RPMI7951 (cell line): ENCODE data around the gene CAMTA1. TPM values are rescaled to one million over a fixed set of nuclear protein-coding genes. Genes with fewer than 3 reads are reported as not detected.

Source experiments
- DNase-seq: peaks from one replicate; pipeline ENCODE4 v3.0.0-alpha.2; 2012; ENCODE audit warnings: low read depth
- total RNA-seq: library from RNA; depleted of rRNA; stranded (reverse); fragments of >200 nt; shearing (Covaris generic); gene quantifications from 2 replicates; pipeline ENCODE4 v1.2.3, GENCODE V29; 2014

Gene CAMTA1
- total RNA-seq, 1 experiment from 2014 or later: 91.0 TPM

DNA sequence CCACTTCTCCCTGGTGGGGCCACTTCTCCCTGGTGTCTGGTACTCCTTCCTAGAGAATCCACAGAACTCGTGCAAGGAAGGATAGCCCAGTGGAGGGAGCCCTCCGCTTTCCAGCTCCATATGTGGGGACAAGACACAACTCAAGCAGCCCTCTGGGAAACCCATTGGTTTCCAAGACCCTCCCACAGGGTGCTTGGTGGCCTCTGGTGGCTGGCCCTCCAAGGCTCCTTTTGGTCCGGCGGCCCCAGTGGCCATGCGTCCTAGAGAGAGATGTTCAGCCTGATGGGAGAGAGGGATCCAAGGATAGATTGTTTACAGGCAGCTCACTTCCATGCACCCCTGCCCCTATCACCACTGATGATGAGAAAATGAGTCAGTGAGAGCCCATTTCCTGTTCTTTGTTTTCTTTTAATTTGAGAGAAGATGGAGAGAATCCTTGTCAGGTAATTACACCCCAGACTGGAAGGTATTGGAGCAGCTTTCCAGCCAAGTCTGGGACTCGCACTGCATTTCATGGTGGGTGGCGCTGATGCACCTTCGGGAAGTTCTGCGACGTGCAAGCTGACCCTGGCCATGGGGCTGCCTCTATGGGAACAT, 499.7 kb downstream of the CAMTA1 start:
- DNase-seq: peak; percentile 30

DNA sequence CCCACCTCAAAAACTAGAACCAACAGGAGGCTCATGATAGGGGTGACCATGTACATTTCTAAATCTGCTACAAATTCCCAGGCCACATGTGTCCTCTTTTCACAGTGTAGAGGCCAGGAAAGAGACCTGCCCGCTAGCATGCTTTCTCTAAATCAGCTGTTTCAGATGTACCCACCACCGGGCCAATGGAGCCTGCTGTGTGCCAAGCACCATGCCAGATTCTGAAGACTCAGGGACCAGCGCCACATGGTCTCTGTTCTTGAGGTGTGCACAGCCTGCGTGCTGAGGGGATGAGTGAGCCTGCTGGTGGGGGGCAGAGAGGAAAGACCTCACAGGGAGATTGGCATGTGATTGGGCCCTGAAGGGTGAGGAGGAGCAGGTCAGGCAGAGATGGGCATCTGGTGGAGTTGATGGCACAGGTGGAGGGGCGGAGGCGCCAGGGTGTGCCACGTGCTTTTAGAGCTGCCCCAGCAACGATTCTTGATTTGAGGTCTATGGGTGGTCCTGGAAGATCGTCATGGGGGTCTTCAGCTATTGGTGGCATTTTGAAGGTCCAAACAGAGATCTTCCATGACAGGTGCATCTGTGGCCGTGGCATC, 500.7 kb downstream of the CAMTA1 start:
- DNase-seq: no peak

DNA sequence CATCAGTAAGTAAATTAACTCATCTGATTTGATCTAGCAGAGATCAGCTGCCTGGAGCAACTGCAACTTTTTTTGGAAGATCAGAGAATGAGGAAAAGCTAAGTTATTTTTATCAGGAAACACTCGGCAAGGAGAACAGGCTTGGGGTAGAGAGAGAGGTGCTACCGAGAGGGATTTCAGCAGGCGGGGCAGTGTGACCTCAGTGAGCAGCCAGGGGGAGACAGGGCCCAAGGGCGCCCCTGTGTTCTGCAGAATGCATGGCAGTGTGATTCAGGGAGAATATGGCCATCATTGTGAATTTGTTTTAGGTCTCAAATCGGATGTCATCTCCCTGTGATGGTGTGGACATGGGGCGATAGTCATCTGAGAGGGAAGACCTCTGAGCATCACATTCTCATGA, 501.8 kb downstream of the CAMTA1 start:
- no peak for DNase-seq

DNA sequence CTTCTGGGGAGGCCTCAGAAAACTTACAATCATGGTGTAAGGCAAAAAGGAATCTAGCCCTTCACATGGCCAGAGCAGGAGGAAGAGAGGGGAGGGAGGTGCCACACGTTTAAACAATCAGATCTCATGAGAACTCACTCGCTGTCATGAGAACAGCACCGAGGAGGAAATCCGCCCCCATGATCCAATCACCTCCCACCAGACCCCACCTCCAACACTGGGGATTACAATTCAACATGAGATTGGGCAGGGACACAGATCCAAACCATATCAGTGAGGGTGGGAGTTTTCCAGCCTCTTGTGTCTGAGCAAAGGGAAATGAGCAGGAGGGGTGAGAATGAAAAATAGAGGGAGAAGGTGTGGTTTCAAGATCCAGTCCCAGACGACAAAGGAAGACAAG, 503.7 kb downstream of the CAMTA1 start:
- no peak for DNase-seq

DNA sequence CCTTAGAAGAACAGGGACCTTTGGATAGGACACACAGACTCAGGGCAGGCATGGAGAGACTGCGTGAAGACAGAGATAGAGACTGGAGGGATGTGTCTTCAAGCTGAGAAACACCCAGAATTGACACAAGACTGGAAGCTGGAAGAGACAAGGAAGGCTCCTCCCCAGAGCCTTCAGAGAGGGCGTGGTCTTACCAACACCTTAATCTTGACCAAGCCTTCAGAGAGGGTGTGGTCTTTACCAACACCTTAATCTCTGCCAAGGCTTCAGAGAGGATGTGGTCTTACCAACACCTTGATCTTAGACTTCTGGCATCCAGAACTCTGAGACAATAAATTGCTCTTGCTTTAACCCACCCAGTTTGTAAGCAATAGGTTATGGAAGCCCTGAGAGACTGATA, 504.4 kb downstream of the CAMTA1 start:
- DNase-seq: no peak

DNA sequence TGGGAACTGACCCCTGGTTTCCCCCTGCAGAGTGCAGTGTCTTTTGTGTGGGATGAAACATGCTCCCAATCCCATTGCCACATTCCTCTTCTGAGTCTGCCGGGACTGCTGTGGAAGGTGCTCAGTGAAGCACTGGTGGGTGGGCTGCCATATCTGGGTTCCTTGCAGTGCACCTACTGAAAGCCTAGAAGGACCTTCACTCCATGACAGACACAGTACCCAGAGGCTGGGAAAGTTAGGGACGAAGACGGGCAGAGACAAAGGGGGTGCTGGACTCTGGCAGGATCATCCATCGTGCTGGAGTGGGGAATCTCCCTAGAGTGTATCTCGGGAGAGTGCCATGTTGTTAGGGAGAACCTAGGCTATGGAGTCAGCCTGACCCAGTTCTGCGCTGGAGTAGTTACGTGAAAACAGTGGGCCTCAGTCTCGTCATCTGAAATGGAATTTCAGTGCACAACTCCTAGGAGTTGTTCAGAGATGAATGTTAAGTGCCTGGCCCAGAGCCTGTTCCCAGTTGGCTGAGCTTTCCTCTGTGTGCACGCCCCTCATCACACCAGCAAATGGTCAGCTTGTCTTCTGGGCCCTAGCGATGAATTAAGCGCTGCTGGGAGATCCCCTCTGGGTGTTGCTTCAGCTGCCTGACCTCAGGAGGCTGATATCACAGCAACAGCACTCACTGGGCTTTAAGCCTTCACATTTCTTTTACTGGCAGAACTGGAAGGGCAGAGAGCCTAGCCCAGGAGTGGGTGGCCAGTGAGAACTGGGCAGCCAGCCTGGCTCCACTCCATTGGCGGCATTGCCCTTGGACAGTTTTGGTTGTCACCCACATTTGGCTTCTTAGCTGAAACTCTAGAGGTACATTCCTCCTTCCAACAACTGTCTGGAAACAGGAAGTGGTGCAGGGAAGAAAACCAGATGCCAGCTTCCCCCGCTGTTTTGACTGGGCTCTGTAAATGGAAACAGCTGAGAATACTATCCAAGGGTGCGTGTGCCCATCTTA, 506.0 kb downstream of the CAMTA1 start:
- peak; percentile 91 for DNase-seq

DNA sequence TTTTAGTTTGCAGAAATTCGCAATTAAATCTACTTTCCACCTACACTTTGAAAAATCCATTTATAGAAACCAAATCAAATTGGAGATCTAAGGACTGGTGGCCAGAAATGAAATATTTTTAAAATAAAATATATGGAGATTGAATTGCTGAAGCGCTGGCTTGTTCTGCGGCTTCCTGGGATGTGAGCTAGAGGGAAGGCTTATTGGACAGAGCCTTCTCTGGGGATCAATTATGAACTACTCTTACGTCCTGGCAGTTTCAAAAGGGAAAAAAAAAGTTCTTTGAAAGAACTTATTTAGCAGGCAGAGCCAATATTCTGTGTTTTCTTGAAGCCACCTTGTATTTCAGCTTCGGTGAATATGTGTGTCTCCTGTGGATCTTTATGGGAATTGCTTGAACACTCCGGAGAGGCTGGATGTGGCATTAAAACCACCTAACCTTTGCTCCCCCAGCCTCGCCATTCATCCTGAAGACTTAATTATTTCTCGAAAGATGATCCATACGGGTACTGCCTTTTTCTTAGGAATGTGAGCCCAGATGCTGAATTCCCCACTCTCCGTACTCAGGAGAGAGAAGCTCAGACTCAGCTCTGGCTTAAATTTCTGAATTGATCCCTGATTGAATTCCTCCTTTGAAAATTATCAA, 506.9 kb downstream of the CAMTA1 start:
- no peak for DNase-seq

DNA sequence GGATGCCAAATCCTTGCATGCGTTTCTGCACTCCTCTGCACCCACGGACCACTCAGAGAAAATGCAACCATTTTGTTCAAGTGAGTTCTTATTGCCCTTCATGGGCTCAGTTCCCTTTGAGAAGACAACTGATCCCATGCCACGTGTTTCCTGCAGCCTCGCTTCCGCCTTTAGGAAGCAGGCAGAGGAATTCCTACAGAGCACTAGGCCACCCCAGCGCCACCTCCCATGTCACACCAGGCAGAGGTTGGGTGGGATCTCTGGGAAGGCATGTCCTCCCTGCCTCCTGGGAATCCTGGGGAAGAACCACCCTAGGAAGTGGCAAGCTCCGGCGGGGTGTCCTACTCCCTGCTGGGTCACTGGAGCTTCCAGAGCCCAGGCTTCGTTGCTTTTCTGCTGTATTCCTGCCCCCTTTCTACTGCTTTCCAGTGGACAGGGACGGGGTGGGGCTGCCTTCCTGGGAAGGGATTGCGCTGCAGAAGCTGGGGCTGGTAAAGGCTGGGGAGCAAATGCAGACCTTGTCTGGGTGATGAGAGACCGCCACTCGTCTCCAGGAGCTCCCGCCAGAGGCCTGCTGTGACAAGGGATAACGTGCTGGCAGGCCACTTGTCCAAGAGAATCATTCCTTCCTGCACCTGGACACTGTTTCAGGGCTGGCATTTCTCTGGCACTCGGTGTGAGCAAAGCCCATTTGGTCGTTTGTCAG, 507.6 kb downstream of the CAMTA1 start:
- DNase-seq: no peak

DNA sequence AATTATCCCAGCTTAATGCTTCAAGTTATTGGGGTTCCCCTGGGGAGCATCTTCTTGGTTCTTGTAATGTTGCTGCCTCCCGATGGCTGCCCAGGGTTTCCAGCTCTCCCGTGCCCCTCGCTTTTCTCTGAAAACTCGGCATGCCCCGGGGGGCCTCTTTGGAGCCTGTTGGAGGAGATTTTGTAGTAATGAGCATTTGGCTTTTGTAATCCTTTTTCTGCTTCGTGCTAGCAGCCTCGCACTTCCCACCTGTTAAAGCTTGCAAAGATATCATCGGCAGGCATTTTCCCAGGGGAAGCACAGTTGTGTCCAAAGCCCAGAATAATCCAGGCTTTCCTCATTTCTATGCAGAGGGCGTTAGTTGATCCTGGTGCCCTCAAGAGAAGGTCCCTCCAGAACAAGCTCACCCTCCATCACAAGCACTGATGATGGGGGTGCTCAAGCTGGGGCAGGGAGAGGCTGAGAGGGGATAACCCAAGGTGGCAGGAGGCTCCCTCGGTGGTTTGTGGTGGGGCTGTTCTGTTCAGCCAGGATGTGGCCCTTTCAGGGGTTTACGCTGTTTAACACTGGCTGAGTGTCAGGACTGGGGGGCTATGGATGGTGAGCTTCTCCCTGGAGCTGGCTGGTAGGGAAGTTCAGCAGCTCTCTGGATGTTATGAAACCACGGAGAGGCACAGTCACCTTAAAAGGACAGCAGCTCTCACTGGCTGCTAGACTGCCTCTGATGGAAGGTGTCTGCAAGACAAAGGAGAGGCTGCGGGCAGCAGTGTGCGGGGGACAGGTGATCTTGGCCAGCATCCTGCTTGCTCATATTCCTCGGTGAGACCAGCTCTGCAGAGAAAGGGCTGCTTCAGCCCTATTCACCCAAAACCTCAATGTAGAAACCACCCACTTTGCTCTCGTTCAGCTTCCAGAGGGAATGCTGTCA, 508.7 kb downstream of the CAMTA1 start:
- DNase-seq: no peak

DNA sequence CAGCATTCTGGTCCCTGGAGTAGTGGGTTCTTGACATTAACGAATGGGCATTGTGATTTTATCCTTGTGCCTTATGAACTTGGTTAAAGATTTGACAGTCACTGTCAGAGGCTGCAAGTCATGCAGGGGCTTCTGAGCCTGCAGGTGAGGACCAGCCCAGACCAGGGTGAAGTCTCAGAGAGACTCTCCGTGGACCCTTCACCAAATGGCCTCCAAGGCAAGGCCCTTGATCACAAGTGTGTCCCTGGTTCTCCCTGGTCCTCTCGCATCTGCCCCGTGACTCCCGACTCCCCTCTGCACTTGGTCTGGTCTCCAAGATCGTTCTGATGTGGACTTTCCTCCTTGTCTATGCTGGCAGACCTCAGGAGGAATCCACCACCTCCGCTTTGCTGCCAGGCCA, 509.4 kb downstream of the CAMTA1 start:
- DNase-seq: no peak

DNA sequence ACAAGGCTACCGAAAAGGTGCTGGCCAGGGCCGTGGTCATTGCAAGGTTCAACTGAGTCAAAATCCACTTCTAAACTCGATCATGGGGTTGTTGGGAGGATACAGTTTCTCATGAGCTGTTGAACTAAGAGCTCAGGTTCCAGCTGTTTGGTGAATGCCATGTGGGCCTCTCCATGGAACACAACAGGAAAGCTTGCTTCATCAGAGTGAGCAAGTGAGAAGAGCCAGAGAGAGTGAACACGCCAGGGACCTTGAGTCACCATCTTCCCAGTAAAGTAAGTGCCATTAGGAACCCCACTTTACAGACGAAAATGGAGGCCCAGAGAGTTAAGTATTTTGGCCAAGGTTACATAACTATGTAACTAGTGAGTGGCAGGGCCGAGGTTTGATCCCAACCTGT, 510.7 kb downstream of the CAMTA1 start:
- DNase-seq: no peak

DNA sequence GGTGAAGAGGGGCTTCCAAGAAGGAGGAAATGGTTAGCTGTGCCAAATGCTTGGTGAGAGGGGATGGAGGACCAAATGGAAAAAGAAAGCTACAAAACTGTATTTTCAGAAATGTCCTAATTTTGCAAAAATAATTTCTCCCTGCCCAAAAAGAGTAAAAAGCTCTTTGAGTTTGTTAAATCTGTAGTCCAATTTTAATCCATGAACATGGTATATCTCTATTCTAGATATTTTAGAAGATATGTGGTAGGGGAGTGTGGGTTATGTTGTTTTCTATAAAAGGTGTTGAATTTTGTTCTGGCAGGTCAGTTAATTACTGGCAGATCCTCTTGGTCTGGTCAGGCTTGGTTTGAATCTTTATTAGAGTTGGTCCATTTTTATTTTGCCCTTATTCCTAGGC, 511.7 kb downstream of the CAMTA1 start:
- DNase-seq: no peak

DNA sequence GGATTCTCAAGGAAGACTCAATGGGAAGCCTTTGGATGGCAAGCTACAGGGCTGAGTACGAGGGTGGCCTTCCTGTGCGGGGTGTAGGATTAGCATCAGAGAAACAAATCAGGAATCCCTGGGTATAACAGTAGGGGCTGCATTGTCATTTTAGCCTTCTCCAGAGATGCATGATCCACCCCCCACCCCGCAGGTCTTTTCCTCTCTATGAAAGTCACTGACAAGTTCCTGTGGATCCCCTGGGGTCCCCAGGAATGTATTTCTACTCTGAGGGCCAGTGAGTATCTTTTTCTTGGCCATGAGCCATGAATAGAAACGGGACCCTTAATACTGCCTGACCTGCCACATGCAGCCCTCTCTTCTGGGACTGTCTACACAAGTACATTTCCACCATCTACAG, 512.9 kb downstream of the CAMTA1 start:
- DNase-seq: no peak

DNA sequence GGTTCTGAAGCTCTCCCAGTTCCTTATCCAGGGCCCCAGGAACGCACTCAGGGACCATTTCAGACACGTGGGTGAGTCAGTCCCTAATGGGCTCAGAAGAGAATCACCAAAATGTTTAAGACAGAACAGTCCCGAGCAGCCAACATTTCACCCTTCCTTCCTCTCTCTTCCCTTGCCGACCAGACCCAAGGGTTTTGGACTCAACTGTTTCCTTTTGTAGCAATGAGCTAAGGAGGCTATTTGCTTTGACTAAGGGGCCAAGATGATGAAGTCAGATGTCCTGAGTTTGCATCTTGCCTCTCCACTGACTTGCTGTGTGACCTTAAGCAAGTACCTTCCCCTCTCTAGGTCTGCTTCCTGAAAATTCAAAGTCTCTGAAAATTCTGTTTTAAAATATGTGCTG, 513.5 kb downstream of the CAMTA1 start:
- peak; percentile 62 for DNase-seq

DNA sequence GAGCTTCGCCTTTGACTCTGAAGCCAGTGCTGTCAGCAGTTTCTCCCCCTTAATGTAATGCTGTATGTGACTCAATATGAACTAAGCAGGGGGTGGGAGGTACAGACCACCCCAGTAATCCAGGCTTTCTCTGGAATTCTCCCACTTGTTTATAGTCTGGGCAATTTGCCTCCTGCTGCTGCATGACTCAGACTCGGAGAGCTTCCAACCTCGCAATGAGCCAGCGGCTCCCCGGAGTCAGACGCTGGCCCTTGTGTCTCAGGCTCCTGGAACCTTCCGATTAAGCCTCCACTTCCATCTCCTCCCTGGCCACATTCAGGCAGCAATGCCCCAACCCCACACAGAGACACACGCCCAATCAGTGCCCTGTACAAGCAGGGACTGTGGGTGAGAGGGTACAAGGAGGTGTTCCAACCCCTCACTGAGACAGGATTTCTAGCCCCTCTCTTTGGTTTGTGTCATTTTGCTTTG, 514.1 kb downstream of the CAMTA1 start:
- peak; percentile 97 for DNase-seq

DNA sequence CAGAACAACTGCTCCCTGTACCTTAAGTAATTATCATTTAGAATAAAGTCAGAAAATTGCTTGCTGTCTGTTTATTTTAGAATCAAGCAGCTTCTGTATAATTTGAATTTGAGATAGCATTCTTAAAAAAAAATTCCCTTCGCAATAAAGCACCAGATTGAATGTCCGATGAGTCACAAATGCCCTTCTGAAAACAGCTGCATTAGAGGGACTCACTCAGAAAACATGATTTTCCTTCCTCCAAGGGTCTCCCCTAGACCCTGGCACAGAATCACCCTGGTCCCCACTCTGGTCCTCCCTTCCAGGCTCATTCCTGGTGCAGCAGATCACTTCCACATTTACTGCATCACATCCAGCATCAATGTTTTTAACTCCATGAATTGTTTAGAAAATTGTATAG, 514.7 kb downstream of the CAMTA1 start:
- DNase-seq: peak; percentile 86

DNA sequence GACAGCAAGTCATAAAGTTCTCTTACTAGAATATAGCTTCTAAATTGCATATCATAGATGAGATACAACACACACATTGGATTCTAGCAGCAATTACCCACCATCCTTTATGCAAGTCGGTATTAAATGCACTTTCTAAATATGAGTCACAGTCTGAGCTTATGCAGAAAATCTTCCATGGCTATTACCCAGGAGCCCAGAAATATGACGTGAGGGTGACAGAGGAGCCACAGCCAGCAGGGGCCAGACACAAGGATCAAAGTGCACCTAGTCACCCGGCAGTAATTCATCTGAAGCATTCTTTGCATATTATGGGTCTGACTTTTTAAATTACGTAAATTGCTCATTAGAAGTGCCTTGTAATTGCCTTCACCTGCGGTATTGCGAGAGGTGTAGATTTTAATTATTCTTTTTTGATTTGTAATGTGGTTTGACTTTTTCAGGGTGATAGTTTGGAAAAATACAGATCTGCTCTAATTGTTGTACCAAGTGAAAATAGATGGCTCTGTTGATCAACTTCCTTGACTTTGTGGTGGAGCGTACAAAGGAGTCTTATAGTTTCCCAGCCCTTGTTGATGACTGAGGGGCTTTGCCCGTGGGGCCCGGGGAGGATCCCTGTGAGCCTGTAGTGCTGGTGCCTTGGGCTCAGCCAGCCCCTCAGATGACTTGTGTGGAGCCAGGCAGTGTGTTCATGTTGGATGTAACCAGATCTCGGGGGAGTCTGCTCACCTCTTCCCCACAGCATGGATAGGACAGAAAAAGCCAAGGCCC, 515.8 kb downstream of the CAMTA1 start:
- DNase-seq: peak; percentile 91

DNA sequence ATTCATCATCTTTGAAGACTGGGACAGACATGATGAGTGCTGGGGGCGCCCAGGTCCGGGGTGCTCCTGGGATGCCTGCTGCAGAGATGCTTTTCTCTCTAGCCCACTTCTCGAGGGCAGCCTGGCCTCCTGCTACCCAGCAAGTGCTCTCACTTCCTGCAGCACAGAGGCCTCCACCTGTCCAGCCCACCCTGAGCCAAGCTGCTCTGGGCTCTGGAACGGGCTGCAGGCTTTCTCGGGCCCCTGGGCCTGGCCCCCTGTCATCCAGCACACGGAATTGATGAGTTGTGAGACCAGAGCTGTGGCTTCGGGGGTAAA, 516.4 kb downstream of the CAMTA1 start:
- no peak for DNase-seq

DNA sequence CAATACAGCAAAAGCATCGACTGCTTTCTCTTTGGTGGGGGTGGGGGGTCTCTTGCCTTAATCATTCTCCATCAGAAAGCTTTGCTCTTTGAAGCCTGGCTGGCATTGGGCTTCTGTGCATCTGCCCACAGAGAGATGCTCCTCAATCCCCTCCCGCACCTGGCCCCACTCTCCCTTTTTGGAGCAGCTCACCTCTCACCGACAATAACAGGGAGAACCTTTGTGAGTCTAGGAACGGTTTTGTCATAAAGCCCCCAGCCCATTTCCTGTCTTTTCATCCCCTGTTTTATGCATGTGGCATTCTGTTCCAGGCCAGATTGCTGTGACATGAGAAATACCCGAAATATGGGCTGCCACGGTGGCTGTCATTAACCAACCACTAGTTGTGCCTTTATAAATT, 516.9 kb downstream of the CAMTA1 start:
- DNase-seq: no peak

DNA sequence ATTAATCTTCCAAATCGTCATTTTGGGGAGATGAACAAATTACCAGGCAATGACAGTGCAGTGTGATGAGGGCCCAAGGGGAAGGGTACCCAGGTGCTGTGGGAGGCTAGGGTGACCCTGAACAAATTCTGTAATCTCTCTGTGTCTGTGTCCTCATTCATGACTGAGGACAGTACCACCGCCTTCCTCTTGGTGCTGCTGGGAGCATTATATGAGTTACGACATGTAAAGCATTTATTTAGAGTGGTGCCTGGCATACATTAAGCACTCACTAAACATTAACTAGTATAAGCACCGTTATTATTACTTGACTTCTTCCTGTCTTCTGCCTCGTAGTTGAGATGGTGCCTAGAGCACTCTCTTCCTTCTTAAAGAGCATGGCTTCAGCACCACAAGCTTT, 517.6 kb downstream of the CAMTA1 start:
- no peak for DNase-seq
